ENCODE data around the gene CPSF6. TPM values are rescaled to one million over a fixed set of nuclear protein-coding genes. Genes with fewer than 3 reads are reported as not detected.

Gene CPSF6
- total RNA-seq, 1 donor from 2014 or later, result 29.2 TPM

DNA sequence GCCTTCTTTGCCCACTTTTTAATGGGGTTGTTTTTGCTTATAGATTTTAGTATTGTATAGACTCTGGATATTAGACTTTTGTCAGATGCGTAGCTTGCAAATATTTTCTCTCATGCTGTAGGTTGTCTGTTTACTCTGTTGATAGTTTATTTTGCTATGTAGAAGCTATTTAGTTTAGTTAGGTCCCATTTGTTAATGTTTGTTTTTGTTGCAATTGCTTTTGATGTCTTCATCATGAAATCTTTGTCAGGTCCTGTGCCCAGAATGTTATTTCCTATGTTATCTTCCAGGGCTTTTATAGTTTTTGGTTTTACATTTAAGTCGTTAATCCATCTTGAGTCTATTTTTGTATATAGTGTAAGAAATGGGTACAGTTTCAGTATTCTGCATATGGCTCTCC is 78.9 kb downstream of the CPSF6 start:
- Histone ChIP-seq H3K27ac (no peak overlapping the region), H3K4me1 (no peaks in the 10 kb centered on the region), H3K9me3 (no peaks in the 10 kb centered on the region), H3K27me3 (no peaks in the 10 kb centered on the region), H3K4me3 (no peak overlapping the region), H3K36me3 (no peaks in the 10 kb centered on the region)
- intact Hi-C loops (cut with DNase I), result no loop called here
- TF ChIP-seq, protein P1, sequence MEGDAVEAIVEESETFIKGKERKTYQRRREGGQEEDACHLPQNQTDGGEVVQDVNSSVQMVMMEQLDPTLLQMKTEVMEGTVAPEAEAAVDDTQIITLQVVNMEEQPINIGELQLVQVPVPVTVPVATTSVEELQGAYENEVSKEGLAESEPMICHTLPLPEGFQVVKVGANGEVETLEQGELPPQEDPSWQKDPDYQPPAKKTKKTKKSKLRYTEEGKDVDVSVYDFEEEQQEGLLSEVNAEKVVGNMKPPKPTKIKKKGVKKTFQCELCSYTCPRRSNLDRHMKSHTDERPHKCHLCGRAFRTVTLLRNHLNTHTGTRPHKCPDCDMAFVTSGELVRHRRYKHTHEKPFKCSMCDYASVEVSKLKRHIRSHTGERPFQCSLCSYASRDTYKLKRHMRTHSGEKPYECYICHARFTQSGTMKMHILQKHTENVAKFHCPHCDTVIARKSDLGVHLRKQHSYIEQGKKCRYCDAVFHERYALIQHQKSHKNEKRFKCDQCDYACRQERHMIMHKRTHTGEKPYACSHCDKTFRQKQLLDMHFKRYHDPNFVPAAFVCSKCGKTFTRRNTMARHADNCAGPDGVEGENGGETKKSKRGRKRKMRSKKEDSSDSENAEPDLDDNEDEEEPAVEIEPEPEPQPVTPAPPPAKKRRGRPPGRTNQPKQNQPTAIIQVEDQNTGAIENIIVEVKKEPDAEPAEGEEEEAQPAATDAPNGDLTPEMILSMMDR (IDR thresholded peaks at IDR 0.05), result no peak
- DNase-seq (ENCODE audit: low spot score in 2 of 2), result no peak

DNA sequence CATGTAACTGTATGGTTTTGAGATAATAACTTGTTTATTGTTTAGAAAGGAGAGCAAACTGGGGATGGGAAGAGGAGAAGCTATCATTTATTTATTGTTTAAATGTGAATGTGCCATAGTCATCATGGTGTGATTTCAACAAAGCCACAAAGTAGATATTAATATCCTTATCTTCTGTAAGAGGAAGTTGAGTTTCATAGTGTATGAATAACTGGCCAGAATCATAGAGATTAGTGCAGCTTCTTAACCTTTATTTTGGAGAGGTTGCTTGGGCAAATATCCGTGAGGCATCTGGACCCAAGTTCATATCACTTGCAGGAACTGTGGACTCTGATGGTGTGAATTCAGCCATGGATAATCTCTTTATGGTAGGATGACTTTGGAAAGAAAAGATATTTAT is 82.0 kb downstream of the CPSF6 start:
- no peaks in the 10 kb centered on the region for H3K9me3 ChIP-seq
- H3K27ac ChIP-seq, result no peak overlapping the region
- no peaks in the 10 kb centered on the region for H3K27me3 ChIP-seq
- no peaks in the 10 kb centered on the region for H3K36me3 ChIP-seq
- TF ChIP-seq, protein P1 (IDR thresholded peaks at IDR 0.05), result no peak
- DNase-seq (ENCODE audit: low spot score in 2 of 2), result no peak
- no peak overlapping the region for H3K4me3 ChIP-seq
- no peaks in the 10 kb centered on the region for H3K4me1 ChIP-seq
- intact Hi-C loops (cut with DNase I), result no loop called here

Other genes starting within 250 kb of the CPSF6 start
- gene LYZ, start 108.8 kb downstream of the CPSF6 start, total RNA-seq, result 4.5 TPM
- 4.3 TPM for gene YEATS4, start 120.2 kb downstream of the CPSF6 start, total RNA-seq
- gene FRS2, start 230.8 kb downstream of the CPSF6 start, total RNA-seq, result 37.7 TPM